GM21367 (cell line): ENCODE results near the gene FSTL4.
"Not testable (repeated sequence)": the region's sequence is repeated elsewhere in the genome, so short reads cannot be mapped to it uniquely, and the experiment has no call there.

Experiments used
- ATAC-seq: cut with Tn5 transposase; IDR thresholded peaks from one replicate; pipeline ENCODE4 v1.9.1; 2021; ENCODE audit not compliant: unreplicated experiment

The FSTL4 gene

DNA sequence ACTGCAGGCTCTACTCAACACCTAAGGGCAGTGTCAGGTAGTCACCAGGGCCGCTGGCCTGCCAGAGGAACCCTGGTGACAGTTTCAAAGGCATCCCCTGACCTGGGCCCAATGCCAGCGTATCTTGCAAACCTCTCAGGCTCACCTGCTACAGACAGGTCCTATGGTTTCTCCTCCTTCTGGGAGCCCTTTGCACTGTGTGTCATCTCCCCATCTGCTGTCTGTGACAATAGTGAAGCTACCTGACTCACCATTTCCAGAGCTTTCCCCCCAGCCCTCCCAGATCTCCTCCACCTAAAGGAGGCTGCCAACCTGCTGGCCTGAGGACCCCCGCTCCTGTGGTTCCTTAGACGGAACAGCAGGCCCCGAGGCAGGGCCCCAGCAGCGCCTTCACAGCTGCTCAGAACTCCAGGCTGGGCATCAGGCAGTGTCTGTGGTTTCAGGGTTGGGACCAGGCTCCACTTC is 203.1 kb downstream of the FSTL4 start:
- no peak for ATAC-seq

DNA sequence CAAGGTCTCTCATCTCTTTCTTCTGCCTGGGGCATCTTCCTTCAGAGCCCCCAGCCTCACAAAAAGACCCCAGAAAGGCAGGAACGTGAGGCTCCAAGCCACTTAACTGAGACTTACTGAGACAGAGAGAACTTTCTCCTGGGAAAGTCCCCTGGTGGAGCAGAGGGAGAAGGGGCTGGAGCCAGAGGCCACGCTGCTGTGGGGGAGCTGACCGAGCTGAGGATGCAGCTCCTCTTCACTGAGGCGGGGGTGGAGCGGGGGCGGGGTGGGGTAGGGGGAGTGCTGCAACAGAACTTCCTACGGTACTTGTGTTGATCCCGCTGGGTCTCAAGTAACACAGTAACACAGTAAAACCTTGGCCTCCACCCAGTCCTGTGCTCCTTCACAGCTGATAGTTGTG is 204.0 kb downstream of the FSTL4 start:
- no peak for ATAC-seq

- no peak for ATAC-seq
These were observed 205.2 kb downstream of the FSTL4 start for GRCh38 chr5:133406977-133407632.

GRCh38 chr5:133406208-133406976 is 205.9 kb downstream of the FSTL4 start:
- ATAC-seq, result no peak

DNA sequence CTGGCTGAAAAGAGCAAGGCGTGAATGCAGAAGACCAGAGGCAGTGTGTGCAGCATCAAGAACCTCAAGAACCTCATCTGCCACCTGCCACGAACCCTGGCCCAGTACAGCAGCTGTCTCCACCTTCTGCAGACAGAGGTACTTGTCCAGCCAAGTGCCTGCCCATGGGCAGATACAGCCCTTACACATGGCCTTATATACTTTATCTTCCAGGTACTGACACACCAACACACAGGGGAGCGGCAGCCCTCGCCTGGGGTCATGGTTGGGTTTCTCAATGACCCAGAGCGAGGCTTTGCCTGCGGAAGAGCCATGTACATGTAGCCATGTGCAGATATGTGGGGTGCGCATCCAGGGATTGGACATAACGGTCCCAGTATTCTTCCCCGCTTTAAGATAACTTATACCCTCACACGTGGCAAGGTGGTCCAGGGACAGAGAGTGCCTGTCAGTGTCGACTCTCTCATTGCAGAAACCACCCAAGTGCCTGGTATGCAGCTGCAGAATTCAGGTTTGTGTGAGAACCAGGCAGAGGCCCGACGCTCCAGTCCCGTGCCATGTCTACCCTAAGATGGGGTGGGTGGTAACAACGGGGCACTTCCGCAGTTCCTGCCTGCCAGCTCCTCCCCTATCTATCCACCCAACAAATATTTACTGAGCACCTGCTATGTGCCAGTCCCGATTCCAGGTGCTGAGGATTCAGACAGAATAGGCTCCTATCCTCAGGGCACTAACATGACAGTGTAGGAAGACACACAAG is 206.9 kb downstream of the FSTL4 start:
- no peak for ATAC-seq

DNA sequence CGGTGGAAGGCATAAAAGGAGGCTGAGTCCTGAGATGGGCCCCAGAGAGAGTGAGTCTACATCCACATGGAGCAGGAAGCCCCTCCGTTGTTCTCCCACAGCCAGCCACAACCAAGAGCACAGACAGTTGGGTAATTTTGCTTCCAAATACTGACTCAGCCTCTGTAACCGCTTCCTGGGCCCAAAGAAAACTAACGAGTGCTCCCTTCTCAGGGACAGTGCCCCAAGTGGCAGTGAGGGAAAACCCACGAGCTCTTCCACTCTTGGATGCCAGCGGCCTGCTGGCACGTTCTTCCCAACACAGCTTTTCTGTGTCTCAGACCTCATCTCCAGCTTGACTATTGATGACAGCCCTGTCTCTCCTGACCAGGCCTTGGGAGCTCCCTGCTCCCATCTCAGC is 207.6 kb downstream of the FSTL4 start:
- no peak for ATAC-seq

- ATAC-seq, result no peak
These were observed 208.5 kb downstream of the FSTL4 start for GRCh38 chr5:133403741-133404364.

DNA sequence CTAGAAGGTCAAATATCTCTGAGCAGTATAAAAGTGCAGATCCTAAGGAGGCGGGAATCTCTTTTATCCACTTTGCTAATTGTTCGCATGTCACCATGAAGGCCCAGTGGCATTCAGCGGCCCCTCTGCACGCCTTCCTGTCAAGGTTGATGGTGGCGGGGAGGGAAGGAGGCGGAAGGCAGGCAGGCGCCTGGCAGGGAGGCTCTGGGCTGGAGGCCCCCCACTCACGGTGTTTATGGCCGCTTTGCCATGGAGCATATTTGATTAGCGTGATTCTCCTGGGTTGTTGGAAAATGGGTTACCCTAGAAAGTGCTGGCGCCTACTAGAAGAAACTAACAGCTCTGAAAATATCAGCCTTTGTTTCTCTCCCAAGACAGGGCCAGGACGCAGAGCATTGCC is 209.6 kb downstream of the FSTL4 start:
- no peak for ATAC-seq

DNA sequence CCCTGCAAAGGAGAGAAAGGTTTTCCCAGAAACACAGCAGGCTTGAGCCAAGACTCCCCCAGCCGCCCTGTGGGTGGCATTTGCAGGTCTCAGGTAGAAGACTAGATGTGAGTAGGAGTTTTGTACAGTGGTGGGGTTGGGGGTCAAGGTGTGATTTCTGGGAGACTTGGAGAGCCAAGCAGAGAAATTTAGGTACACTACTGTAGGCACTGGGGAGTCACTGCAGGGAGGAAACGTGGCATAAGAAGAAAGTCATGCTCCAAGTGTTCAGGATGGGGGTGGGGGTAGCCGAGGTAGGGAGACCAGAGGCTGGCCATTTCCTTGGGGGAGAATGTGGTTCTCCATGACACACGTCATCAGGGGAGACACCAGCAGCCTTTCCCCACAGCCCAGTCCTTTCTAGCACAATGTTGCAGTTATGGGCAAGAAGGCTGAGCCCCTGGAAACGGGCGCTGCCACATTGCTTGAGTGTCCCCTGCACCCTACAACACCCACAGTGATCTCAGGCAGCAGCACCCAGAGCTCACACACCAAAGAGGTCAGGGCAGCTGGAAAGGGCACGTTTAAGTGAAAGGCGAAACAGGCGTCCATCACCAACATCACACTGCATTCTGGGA is 210.5 kb downstream of the FSTL4 start:
- no peak for ATAC-seq

DNA sequence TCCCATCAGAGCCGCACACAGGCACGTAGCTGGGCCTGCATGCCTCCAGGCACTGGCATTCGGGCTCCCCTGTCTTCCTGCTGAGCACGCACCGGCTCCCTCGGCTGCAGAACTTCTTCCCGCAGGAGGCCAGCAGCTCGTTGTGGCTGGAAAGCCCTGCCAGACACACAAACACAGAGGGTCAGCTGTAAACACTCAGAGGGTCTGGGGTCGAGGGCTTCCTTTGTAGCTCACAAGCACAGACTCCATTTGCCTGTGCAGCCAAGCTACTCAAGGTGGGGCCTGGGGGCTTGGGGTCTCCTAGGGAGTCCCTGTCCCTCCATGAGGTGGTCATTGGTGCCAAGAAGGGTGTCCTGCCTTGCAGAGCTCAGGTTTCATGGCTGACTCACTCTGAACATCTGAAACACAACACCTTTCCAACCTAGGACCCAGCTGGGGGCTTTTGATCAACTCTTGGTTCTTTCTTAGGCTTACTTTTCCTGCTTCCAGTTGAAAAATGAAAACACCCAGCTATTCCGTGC is 211.4 kb downstream of the FSTL4 start:
- no peak for ATAC-seq

- ATAC-seq, result no peak
These were observed 212.2 kb downstream of the FSTL4 start for GRCh38 chr5:133400120-133400519.

- ATAC-seq, result no peak
These were observed 213.0 kb downstream of the FSTL4 start for GRCh38 chr5:133399247-133399891.

DNA sequence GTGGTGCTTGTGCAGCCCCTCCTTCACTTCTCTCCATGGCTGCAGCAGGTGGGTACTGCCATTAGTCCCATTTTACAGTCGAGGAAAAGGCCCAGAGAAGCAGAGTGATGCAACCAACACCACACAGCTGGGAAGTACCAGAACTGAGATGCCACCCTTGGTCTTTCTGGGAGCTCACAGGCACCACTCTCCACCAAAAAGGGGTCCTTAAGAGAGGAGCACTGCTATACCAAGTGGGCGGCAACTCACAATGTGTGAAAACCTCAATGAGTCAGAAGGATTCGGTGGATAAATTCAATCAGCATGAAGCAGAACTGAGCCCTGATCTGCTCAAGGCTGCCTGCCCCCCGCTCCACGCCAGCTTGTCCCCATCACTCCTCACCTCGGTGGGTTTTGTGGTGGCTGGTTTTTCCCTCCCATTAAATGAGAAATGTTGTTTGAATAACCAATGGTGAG is 213.7 kb downstream of the FSTL4 start:
- ATAC-seq, result peak; percentile 67

GRCh38 chr5:133397990-133398645 is 214.2 kb downstream of the FSTL4 start:
- no peak for ATAC-seq

DNA sequence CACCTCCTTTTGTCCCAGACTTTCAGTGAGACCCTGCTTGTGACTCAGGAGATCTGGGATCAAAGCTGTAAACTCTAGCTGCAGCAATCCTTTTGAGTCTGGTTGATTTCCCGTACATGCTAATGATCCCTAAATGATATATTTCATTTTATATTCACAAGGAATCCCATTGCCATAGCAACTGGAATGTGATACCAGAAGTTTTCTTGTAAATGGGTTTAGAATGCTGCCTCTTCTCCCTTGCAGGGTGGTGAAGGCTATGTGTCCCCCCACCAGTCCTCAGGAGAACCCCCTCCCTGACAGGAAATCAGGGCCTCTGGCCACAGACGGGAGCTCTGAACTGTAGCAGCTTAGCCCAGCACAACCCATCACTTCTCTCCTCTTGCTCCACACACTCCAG is 215.0 kb downstream of the FSTL4 start:
- no peak for ATAC-seq

GRCh38 chr5:133396814-133397213 is 215.5 kb downstream of the FSTL4 start:
- no peak for ATAC-seq

GRCh38 chr5:133396187-133396741 is 216.1 kb downstream of the FSTL4 start:
- no peak for ATAC-seq

DNA sequence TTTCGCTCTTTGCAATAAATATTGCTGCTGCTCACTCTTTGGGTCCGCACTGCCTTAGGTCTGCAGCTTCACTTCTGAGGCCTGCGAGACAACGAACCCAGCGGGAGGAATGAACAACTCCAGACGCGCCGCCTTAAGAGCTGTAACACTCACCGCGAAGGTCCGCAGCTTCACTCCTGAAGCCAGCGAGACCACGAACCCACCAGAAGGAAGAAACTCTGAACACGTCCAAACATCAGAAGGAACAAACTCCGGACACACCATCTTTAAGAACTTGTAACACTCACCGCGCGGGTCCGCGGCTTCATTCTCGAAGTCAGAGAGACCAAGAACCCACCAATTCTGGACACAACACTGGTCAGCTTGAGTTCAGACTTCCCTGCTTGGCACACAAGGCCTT is 217.1 kb downstream of the FSTL4 start:
- not testable (repeated sequence) for ATAC-seq

GRCh38 chr5:133394477-133394817 is 217.9 kb downstream of the FSTL4 start:
- ATAC-seq, result not testable (repeated sequence)
